ENCODE results near the gene BRAT1.

Gene BRAT1

GRCh38 chr7:2585446-2585845, 30.1 kb upstream of the BRAT1 start:
- in situ Hi-C loops (cut with HindIII; ENCODE audit: low sequenced_read_pairs) = no loop called here

- in situ Hi-C loops (cut with HindIII; ENCODE audit: low sequenced_read_pairs) = no loop called here
Measured at GRCh38 chr7:2583798-2584580, 28.7 kb upstream of the BRAT1 start.

GRCh38 chr7:2582006-2582735, 26.8 kb upstream of the BRAT1 start:
- in situ Hi-C loops (cut with HindIII; ENCODE audit: low sequenced_read_pairs) = no loop called here

GRCh38 chr7:2580636-2581035, 25.3 kb upstream of the BRAT1 start:
- in situ Hi-C loops (cut with HindIII; ENCODE audit: low sequenced_read_pairs) = no loop called here

GRCh38 chr7:2577914-2578680, 22.8 kb upstream of the BRAT1 start:
- in situ Hi-C loops (cut with HindIII; ENCODE audit: low sequenced_read_pairs) = no loop called here

GRCh38 chr7:2576742-2577491, 21.6 kb upstream of the BRAT1 start:
- in situ Hi-C loops (cut with HindIII; ENCODE audit: low sequenced_read_pairs) = no loop called here

GRCh38 chr7:2575733-2576340, 20.5 kb upstream of the BRAT1 start:
- in situ Hi-C loops (cut with HindIII; ENCODE audit: low sequenced_read_pairs) = no loop called here

GRCh38 chr7:2575046-2575732, 19.9 kb upstream of the BRAT1 start:
- in situ Hi-C loops (cut with HindIII; ENCODE audit: low sequenced_read_pairs) = no loop called here

GRCh38 chr7:2573761-2574160, 18.4 kb upstream of the BRAT1 start:
- in situ Hi-C loops (cut with HindIII; ENCODE audit: low sequenced_read_pairs) = no loop called here

- in situ Hi-C loops (cut with HindIII; ENCODE audit: low sequenced_read_pairs) = no loop called here
Measured at GRCh38 chr7:2572101-2572842, 16.9 kb upstream of the BRAT1 start.

GRCh38 chr7:2571409-2571808, 16.1 kb upstream of the BRAT1 start:
- in situ Hi-C loops (cut with HindIII; ENCODE audit: low sequenced_read_pairs) = no loop called here

- in situ Hi-C loops (cut with HindIII; ENCODE audit: low sequenced_read_pairs) = no loop called here
Measured at GRCh38 chr7:2570021-2570420, 14.7 kb upstream of the BRAT1 start.

GRCh38 chr7:2569421-2569820, 14.1 kb upstream of the BRAT1 start:
- in situ Hi-C loops (cut with HindIII; ENCODE audit: low sequenced_read_pairs) = loop anchor here (5.0 to 10.0 kb wide), 4 partner anchors 53 to 235 kb away; no protein-coding TSS in a partner anchor

- in situ Hi-C loops (cut with HindIII; ENCODE audit: low sequenced_read_pairs) = loop anchor here (5.0 to 10.0 kb wide), 4 partner anchors 54 to 236 kb away; no protein-coding TSS in a partner anchor
Measured at GRCh38 chr7:2568521-2569223, 13.3 kb upstream of the BRAT1 start.

GRCh38 chr7:2567679-2568278, 12.5 kb upstream of the BRAT1 start:
- in situ Hi-C loops (cut with HindIII; ENCODE audit: low sequenced_read_pairs) = loop anchor here (5.0 to 10.0 kb wide), 4 partner anchors 55 to 237 kb away; no protein-coding TSS in a partner anchor

GRCh38 chr7:2566890-2567678, 11.8 kb upstream of the BRAT1 start:
- in situ Hi-C loops (cut with HindIII; ENCODE audit: low sequenced_read_pairs) = loop anchor here (5.0 to 10.0 kb wide), 4 partner anchors 55 to 238 kb away; no protein-coding TSS in a partner anchor

GRCh38 chr7:2566348-2566889, 11.1 kb upstream of the BRAT1 start:
- in situ Hi-C loops (cut with HindIII; ENCODE audit: low sequenced_read_pairs) = loop anchor here (5.0 to 10.0 kb wide), 4 partner anchors 56 to 238 kb away; no protein-coding TSS in a partner anchor

Measured in endothelial cell of hepatic sinusoid (primary cell).